Stimulated activated CD8-positive, alpha-beta memory T cell treated with anti-CD3 and anti-CD28 coated beads, Interleukin-7, amount 100 ng/mL, for 1 hour (primary cell): Measurements from ENCODE around the gene AGRN.
"Not testable (repeated sequence)": the region's sequence is repeated elsewhere in the genome, so short reads cannot be mapped to it uniquely, and the experiment has no call there.

Experiments
- DNase-seq, 2 donors: peaks; one replicate each; pipeline ENCODE4 v3.0.0-alpha.2; 2020; ENCODE audit warnings: low read depth in 2 of 2

The AGRN gene

DNA sequence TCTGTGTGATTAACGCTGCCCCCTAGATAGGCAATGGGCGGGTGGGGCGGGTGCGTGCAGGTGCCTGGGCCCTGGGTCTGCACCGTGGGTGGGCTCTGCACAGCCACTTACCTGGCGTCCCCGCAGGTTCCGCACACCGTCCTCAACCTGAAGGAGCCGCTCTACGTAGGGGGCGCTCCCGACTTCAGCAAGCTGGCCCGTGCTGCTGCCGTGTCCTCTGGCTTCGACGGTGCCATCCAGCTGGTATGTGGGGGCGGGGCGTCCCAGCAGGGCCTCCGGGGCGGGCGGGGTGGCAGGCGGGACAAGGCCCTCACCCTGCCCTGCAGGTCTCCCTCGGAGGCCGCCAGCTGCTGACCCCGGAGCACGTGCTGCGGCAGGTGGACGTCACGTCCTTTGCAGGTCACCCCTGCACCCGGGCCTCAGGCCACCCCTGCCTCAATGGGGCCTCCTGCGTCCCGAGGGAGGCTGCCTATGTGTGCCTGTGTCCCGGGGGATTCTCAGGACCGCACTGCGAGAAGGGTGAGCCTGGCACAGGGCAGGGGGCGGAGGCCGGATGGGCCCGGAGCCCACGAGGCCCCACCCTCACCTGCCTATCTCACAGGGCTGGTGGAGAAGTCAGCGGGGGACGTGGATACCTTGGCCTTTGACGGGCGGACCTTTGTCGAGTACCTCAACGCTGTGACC lies 31.3 kb downstream of the AGRN start:
- DNase-seq: no peak

DNA sequence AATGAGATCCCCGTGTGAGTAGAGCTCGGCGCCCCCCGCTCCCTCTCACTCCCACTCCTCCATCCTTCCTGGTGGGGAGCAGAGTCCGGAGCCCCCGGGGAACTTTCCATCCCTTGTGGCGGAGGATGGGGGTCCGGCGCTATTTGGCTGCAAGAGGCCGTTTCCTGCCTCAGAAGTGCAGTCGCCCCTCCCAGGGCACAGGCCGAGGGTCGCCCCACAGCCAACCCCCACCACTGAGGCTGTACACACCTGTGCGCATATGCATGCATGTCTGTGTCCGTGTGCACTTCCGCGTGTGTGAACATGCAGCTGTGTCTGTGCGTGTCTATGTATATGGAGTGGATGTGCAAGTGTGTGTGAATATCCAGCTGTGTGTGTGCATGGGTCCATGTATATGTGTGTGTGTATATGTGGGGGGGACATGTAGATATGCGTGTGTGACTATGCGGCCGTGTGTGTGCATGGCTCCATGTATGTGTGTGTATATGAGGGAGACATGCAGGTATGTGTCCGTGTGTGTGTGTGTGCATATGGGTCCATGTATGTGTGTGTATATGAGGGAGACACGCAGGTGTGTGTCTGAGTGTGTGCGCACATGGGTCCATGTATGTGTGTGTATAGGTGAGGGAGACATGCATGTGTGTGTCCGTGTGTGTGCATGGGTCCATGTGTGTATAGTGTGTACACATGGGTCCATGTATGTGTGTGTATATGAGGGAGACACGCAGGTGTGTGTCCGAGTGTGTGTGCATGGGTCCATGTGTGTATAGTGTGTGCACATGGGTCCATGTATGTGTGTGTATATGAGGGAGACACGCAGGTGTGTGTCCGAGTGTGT lies 32.3 kb downstream of the AGRN start:
- no peak for DNase-seq

DNA sequence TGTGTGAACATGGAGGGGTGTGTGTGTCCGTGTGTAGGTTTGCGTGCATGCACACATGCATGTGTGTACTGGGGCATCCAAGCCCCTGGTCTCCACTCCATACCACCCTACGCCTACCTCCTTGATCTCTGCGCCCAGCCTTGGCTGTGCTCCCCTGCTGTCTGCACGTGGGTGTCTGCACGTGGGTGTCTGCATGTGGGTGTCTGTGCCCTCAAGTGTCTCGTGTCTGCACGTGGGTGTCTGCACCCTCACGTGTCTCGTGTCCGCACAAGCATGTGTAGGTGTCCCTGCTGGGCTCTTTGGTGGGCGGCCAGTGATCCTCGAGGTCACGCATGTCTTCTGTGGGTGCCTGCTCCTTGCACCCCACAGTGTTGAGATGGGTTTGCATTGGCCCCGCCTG lies 33.1 kb downstream of the AGRN start:
- DNase-seq: no peak

DNA sequence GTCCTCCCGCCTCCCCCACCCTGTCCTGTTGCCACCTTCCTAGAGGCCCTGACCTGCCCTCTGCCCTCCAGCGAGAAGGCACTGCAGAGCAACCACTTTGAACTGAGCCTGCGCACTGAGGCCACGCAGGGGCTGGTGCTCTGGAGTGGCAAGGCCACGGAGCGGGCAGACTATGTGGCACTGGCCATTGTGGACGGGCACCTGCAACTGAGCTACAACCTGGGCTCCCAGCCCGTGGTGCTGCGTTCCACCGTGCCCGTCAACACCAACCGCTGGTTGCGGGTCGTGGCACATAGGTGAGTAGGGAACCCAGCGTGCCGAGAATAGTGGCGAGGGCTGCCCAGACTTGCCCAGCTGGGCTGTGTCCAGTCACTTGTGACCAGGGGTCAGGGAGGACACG lies 33.8 kb downstream of the AGRN start:
- no peak for DNase-seq

DNA sequence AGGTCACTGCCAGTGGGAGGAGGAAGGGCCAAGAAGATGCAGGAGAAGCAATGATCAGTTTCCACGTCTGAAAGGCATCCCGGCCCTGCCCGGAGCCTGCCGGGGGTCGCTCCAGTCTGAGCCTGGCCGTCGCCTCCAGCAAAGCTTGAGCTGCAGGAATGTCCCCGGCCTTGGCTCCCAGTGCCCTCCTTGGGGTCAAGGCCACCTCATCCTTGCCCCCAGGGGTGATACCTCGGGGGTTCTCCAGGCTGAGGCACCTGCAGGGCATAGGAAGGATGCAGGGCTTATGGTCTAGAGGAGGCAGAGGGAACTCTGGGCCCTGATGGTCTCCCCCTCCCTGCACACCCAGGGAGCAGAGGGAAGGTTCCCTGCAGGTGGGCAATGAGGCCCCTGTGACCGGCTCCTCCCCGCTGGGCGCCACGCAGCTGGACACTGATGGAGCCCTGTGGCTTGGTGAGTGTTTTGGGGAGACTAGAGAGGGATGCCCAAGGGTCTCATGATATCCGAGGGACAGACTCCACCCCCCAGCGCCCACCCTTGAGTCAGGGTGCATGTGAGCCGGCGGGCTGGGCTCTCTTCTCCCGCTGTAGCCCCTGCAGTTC lies 34.3 kb downstream of the AGRN start:
- DNase-seq: no peak

DNA sequence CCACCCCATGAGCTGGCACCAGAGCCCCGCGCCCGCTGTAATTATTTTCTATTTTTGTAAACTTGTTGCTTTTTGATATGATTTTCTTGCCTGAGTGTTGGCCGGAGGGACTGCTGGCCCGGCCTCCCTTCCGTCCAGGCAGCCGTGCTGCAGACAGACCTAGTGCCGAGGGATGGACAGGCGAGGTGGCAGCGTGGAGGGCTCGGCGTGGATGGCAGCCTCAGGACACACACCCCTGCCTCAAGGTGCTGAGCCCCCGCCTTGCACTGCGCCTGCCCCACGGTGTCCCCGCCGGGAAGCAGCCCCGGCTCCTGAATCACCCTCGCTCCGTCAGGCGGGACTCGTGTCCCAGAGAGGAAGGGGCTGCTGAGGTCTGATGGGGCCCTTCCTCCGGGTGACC lies 35.1 kb downstream of the AGRN start:
- DNase-seq: no peak

DNA sequence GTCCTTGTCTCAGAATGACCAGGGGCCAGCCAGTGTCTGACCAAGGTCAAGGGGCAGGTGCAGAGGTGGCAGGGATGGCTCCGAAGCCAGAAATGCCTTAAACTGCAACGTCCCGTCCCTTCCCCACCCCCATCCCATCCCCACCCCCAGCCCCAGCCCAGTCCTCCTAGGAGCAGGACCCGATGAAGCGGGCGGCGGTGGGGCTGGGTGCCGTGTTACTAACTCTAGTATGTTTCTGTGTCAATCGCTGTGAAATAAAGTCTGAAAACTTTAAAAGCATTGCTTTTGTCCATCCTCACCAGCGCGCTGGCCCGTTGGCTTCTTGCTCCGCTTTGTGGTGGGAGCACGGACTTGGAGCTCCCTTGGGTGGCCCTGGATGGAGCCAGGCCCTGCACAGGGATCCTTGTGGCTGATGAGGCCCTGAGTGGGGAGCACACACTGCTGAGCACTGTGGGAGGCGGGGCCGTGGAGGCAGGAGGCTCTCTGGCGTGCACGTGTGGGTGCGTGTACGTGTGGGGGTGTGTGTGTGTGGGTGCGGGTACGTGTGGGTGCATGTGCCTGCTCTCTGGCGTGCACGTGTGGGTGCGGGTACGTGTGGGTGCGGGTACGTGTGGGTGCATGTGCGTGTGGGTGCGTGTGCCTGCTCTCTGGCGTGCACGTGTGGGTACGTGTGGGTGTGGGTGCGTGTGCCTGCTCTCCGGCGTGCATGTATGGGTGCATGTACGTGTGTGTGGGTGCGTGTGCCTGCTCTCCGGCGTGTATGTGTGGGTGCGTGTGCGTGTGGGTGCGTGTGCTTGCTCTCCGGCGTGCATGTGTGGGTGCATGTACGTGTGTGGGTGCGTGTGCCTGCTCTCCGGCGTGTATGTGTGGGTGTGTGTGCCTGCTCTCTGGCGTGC lies 36.2 kb downstream of the AGRN start:
- no peak for DNase-seq

DNA sequence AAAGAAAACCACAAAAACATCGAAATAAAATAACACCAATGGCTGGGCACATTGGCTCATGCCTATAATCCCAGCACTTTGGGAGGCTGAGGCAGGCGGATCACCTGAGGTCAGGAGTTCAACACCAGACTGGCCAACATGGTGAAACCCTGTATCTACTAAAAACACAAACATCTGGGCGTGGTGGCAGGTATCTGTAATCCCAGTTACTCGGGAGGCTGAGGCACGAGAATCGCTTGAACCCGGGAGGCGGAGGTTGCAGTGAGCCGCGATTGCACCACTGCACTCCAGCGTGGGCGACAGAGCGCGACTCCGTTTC lies 37.8 kb downstream of the AGRN start:
- not testable (repeated sequence) for DNase-seq

DNA sequence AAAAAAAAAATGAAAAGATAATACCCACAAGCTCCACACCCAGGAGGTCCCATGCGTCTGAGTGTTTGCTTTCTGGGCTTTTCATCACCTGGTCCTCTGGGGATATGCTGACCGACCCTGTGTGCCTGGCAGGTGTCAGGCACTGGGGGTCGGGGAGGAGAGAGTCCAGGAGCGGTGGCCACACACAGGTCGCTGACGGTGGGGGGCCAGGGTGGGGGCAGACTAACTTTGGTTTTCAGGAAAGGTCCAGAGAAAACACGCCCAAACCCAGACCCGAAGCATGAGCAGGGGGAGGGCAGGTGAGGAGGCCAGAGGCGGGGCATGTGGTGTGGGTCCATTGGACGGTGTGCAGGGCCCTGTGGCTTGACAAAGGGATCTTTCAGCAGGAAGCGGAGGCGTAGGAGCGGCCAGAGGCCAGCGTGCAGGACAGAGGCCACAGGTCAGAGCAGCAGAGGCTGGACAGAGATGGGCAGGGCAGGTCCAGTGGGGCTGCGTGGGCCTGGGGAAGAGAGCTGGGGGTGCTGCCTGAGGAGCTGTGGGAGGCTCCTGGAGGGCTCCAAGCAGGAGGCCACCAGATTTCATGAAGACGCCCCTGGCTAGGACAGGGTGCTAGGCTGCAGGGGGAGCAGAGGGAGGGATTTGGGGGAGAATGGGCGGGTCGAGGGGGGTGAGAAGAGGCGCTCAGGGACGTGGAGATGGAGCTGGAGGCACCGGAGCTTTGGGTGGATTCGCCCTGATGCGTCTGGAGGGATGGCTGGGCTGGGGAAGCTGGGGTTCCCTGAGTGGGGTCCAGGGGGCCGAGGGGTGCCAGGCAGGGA lies 38.4 kb downstream of the AGRN start:
- no peak for DNase-seq

DNA sequence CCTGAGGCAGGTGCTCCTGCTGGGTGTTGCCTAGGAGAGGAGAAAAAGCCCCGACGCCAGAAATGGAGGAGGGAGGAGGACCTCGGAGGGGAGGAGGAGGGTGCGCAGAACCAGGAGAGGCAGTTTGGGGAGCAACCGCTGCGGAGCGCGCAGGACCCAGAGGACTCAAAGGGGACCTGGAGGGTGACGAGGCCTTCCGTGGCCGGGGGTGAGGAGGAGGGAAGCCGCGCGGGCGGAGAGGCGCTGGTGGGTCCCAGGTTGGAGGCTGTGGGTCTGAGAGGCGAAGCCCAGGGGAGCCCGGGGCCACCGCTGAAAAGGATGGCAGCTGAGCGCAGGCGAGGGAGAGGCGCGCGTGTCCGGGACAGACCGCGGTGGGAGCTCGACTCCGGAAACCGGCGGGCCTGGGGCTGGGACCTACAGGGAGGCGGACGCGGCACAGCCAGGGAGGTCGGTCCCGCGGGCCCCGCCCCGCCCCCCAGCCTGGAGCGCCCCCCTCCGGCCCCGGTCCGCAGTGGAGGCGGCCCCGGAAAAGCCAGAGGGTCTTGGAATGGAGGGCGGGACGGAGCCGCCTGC lies 39.1 kb downstream of the AGRN start:
- no peak for DNase-seq

DNA sequence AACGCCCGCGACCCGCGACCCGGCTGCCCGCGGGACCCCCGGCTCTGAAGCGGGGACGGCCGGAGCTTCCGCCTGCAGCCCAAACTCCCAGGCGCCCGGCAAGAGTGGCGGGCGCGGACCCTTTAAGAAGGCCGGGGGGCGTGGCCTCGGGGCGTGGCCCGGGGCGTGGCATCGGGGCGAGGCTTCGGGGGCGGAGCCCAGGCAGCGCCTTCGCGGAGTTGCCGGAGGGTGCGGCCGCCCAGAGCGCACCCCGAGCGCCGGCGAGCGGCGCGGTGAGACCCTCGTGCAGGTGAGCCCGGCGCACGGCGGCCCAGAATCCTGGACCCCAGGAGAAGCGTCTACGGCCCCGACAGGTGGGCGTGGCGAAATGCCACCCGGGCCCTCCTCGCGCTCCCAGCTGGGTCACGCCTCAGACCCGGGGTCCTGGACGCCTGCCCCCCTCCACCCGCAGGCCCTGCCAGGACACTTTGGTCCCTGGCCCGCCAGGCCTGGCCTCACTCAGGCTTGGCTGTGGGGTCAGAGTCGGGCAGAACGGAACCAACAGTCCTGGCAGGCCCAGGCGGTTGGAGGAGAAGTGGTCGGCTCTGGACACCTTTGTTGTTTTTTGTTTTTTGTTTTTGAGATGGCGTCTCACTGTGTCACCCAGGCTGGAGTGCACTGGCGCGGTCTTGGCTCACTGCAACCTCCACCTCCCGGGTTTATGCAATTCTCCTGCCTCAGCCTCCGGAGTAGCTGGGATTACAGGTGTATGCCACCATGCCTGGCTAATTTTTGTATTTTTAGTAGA lies 39.8 kb downstream of the AGRN start:
- DNase-seq: peak; percentile 90 to 91

DNA sequence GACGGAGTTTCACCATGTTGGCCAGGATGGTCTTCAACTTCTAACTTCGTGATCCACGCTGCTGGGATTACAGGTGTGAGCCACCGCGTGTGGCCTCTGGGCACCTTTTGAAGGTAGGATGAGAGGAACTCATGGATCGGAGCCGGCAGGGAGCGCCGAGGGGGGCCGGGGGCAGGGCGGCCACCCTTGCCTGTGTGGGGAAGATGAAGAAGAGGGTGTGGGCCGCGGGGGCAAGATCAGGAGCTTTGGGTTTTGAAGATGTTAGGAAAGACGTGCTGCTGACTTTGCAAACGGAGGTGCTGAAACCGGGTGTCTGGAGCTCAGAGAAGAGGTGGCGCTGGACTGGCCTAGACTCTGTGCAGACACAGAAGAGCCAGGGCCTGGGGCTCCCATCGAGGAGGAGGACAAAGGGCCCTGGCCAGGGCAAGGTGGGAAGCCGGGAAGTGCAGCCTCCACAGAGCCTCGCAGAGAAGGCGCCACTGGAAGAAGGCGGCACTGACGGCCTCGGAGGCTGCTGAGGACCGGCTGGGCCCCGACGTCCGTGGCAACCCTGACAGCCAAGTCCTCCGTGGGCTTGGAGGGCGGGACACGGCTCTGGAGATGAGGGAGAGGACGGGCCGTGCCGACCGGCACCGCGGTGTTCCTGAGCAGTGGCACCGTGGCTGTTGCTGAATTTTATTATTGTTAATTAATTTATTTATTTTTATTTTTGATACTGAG lies 40.5 kb downstream of the AGRN start:
- DNase-seq: no peak

DNA sequence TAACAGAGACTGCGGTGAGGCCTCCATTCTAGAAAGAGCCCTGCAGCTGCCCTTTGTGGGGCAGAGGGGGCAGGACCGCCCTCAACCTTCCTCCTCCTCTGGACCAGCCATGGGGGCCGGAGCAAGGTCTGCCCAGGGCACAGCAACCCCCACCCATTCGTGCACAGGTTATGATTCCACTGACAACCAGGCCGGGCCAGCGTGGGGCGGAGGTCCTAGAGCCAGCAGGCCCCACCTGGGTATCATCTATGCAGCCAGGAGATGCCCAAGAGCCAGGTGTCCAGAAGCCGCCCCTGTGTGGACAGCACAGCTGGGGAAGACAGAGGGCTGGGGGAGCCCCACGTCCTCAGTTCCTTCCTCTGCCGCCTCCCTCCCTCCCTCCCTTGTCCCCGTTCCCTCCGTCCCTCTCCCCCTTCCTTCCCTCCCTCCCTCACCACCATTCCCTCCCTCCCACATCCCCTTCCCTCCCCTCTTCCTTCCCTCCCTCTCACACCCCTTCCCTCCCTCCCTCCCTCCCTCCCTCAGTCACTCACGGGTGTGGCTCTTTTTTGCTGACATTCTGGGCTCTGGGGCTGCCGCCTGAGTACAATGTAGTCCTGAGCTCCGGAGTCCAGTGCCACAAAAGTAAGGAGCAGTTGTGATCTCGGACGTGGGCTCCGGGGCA lies 41.9 kb downstream of the AGRN start:
- no peak for DNase-seq

DNA sequence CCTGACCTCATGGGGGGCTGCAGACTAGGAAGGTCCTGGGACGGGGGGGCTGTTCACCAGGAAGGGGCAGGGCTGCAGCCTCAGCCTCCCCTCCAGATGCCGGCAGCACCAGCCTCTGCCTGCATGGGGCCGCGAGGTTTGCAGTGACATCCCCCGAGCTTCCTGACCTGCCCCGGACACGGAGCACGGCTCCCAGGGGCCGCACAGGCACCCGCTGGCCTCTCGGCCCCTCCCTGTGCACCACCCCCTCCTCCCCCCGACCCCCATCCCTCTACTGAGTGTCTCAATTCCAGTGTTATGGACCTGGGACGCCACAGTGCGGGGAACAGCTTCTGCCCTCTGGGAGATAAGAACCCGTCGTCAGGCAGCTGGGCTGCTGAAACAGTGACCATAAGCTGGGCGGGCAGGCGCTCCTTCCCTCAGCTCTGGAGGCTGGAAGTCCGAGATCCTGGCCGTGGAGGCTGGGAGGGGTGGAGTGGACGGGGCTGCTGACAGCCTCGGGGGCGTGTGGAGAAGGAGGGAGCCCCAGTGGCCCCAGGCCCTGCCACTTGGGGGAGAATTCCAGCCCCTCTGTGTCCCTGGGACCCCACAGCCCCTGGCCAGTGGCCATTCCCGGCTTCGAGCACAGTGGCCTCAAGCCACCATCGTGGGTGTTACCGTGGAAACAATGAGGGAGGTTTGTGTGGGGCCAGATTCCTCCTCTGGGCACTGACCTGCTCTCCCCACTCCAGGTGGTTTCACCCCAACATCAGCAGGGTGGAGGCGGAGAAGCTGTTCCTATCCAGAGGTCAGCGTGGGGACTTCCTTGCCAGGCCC lies 42.6 kb downstream of the AGRN start:
- DNase-seq: no peak

DNA sequence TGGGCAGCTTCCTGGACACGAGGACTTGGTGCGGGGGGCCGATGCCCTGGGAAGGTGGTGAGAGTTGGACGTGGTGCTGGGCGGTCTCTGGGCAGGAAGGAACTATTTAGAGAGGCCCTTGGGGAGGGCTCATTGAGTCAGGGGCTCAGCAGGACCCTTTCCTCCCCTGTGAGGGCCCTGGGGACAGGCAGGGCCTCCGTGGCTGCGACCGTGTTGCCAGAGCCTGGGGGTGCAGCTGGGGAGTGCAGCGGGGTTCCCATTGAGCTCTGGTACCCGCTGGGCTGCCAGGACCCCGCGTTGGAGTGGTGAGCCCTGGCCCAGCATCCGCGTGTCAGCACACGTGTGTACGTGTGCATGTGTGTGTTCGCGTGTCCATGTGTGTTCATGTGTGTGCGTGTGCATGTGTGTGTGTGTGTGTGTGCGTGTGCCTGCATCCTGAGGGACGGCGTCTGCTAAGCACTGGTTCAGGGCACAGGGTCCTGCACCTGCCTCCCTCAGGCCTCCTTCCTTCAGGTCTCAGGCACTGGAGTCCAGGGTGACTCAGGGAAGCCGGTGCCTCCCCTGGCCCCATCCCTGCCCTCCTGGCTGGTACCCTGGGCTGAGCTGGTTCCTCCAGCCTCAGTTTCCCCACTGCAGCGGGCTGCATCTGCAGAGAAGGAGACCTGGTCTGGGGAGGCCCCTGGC lies 43.5 kb downstream of the AGRN start:
- DNase-seq: no peak

DNA sequence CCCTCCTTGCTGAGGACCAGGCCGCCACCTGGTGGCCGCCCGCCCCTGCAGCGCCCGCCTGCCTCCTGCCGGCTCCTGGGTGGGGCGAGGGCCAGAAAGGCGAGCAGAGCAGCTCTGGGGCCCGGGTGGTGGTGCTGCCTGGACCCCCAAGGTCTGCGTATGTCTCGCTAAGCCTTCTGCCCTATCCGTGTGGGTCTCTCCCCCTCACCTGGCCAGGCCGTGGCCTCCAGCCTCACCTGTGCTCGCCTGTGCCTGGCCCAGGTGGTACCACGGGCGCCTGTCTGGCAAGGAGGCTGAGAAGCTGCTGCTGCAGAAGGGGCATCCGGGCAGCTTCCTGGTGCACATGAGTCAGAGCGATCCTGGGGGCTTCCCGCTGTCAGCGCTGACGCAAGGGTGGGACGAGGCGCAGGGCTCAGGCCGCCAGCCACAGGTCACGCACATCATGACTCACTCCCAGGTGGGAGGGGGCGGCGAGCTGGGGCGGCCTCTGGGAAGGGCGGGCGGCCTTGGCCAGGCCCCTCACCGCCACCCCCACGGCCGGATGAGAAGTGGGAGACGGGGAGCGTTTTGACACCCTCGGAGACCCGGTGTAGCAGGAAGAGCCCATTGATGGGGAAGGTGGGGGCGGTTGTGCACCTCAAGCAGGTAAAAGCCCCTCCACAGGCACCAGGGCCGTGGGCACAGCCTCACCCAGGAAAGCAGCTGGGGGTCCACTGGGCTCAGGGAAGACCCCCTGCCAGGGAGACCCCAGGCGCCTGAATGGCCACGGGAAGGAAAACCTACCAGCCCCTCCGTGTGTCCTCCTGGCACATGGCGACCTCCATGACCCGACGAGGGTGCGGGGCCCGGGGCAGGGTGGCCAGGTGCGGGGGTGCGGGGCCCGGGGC lies 44.3 kb downstream of the AGRN start:
- peak; percentile 63 to 71 for DNase-seq
